HepG2 (cell line): ENCODE data around the gene TIMM13. TPM values are rescaled to one million over a fixed set of nuclear protein-coding genes. Genes with fewer than 3 reads are reported as not detected.

Experiments used
- ARNT ChIP-seq: fragments of 450-650 bp; IDR thresholded peaks from 2 replicates; pipeline ENCODE4 v1.6.1; 2017
- CEBPB ChIP-seq: IDR thresholded peaks from 2 replicates; pipeline ENCODE4 v1.6.1; 2011; ENCODE audit warnings: low read depth, low read length, improper control_type of control experiment, borderline replicate concordance
- KAT8 ChIP-seq: IDR thresholded peaks from 2 replicates; pipeline ENCODE4 v1.6.1; 2016; ENCODE audit warnings: missing genetic modification reagents, missing compliant biosample characterization
- MEF2D ChIP-seq: sonication (generic); formaldehyde crosslinking; IDR thresholded peaks from 2 replicates; pipeline ENCODE4 v1.5.1; 2020; ENCODE audit warnings: mild to moderate bottlenecking, missing genetic modification reagents
- MIER3 ChIP-seq: IDR thresholded peaks from 2 replicates; pipeline ENCODE4 v1.6.1; 2016; ENCODE audit warnings: missing compliant biosample characterization, borderline replicate concordance
- NFRKB ChIP-seq: fragments of 450-650 bp; IDR thresholded peaks from 2 replicates; pipeline ENCODE4 v1.6.1; 2017
- SALL2 ChIP-seq: sonication (generic); formaldehyde crosslinking; IDR thresholded peaks from 2 replicates; pipeline ENCODE4 v1.8.1; 2023; ENCODE audit warnings: mild to moderate bottlenecking, missing genetic modification reagents, inconsistent platforms
- SNAPC4 ChIP-seq: sonication (generic); formaldehyde crosslinking; IDR thresholded peaks from 2 replicates; pipeline ENCODE4 v1.4.0; 2020; ENCODE audit warnings: mild to moderate bottlenecking, missing genetic modification reagents
- TGIF2 ChIP-seq: IDR thresholded peaks from 2 replicates; pipeline ENCODE4 v1.6.1; 2016; ENCODE audit warnings: control low read depth, missing compliant biosample characterization
- ZFP36L2 ChIP-seq: sonication (generic); formaldehyde crosslinking; IDR thresholded peaks from 2 replicates; pipeline ENCODE4 v1.4.0; 2020; ENCODE audit warnings: missing genetic modification reagents
- ZNF710 ChIP-seq: sonication (generic); formaldehyde crosslinking; IDR thresholded peaks from 2 replicates; pipeline ENCODE4 v1.5.0; 2020; ENCODE audit warnings: mild to moderate bottlenecking, missing genetic modification reagents, borderline replicate concordance
- ZNF713 ChIP-seq: sonication (generic); formaldehyde crosslinking; IDR thresholded peaks from 2 replicates; pipeline ENCODE4 v1.4.0; 2020; ENCODE audit warnings: mild to moderate bottlenecking, missing genetic modification reagents
- polyA plus RNA-seq, 8 experiments: library from polyadenylated mRNA; depleted of rRNA in 3 of 8; stranded (reverse) in 7 of 8; unstranded in 1 of 8; fragments of >200 nt; fragmentation: Illumina TruSeq in 4 of 8; extraction: Trizol in 4 of 8; gene quantifications; 2 replicates each; pipeline versions ENCODE4 v1.2.1 to v1.2.3, GENCODE V29; 2011 to 2016; ENCODE audit warnings: low read depth in 4 of 8, missing spikeins in 1 of 8, mixed read lengths in 1 of 8; ENCODE audit not compliant: insufficient read depth in 1 of 8
- total RNA-seq, 5 experiments: library from RNA; depleted of rRNA; stranded (reverse); fragments of >200 nt; fragmentation: Illumina TruSeq; extraction: Trizol; gene quantifications; 2 replicates each; pipeline ENCODE4 v1.2.3, GENCODE V29; 2016; ENCODE audit warnings: low read depth in 1 of 5
- TF ChIP-seq, protein P1 (sequence below): IDR thresholded peaks from 2 replicates; pipeline ENCODE4 v1.6.1; 2018; ENCODE audit warnings: missing genetic modification reagents
- TF ChIP-seq, protein P2 (sequence below): sonication (generic); formaldehyde crosslinking; IDR thresholded peaks from 2 replicates; pipeline ENCODE4 v1.4.0; 2020; ENCODE audit warnings: missing genetic modification reagents

TIMM13 gene
- total and polyA plus RNA-seq, 2 of the 13 experiments (the other 11 are each of a cell fraction or from before 2014, with no cell fraction given) = 48.4 to 108 TPM

DNA sequence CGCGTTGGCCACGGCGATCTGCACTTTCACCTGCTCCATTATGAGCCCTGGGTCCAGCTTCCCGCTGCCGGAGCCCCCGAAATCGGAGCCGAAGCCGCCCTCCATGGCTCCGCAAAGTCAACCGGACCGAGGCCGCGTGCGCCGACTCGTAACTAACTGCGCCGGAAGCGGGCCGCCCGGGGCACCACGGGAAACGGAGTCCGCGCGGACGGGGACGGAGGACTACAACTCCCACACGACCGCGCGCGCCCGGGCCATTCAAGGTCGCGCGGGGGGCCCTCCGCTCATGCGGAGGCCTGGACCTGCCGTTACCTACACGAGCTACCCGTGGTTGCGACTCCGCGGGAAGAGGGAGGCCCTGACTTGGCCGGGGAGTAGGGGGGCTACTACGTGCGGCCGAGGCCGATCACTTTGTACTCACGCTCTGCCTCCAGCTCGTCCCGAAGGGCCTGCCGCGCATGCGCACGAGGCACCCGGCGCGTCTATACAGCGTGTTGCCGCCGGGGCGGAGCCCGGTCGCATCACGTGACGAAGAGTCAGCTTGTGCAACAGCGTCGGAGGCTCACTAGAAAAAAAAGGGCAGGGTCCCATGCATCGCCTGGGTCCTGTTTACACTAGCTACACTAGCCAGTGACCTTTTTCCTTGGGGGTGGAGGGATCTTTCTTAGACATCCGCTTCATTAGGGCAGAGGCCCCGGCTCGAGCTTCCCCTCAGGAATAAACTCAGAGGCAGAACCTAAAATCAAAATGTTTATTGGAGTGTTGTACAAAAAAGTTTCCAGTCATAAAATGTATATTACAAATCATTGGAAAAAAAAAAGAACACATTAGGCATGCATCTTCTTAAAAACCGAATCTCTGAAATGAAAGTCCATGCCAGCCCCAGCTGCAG is at the start of gene TIMM13 (continued):
- TF ChIP-seq, protein P1, sequence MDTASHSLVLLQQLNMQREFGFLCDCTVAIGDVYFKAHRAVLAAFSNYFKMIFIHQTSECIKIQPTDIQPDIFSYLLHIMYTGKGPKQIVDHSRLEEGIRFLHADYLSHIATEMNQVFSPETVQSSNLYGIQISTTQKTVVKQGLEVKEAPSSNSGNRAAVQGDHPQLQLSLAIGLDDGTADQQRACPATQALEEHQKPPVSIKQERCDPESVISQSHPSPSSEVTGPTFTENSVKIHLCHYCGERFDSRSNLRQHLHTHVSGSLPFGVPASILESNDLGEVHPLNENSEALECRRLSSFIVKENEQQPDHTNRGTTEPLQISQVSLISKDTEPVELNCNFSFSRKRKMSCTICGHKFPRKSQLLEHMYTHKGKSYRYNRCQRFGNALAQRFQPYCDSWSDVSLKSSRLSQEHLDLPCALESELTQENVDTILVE (CRISPR knock-in tag) = peak; percentile 81
- TF ChIP-seq ZFP36L2 = no peak
- TF ChIP-seq KAT8 (CRISPR knock-in tag) = peak; percentile 95
- TF ChIP-seq, protein P2, sequence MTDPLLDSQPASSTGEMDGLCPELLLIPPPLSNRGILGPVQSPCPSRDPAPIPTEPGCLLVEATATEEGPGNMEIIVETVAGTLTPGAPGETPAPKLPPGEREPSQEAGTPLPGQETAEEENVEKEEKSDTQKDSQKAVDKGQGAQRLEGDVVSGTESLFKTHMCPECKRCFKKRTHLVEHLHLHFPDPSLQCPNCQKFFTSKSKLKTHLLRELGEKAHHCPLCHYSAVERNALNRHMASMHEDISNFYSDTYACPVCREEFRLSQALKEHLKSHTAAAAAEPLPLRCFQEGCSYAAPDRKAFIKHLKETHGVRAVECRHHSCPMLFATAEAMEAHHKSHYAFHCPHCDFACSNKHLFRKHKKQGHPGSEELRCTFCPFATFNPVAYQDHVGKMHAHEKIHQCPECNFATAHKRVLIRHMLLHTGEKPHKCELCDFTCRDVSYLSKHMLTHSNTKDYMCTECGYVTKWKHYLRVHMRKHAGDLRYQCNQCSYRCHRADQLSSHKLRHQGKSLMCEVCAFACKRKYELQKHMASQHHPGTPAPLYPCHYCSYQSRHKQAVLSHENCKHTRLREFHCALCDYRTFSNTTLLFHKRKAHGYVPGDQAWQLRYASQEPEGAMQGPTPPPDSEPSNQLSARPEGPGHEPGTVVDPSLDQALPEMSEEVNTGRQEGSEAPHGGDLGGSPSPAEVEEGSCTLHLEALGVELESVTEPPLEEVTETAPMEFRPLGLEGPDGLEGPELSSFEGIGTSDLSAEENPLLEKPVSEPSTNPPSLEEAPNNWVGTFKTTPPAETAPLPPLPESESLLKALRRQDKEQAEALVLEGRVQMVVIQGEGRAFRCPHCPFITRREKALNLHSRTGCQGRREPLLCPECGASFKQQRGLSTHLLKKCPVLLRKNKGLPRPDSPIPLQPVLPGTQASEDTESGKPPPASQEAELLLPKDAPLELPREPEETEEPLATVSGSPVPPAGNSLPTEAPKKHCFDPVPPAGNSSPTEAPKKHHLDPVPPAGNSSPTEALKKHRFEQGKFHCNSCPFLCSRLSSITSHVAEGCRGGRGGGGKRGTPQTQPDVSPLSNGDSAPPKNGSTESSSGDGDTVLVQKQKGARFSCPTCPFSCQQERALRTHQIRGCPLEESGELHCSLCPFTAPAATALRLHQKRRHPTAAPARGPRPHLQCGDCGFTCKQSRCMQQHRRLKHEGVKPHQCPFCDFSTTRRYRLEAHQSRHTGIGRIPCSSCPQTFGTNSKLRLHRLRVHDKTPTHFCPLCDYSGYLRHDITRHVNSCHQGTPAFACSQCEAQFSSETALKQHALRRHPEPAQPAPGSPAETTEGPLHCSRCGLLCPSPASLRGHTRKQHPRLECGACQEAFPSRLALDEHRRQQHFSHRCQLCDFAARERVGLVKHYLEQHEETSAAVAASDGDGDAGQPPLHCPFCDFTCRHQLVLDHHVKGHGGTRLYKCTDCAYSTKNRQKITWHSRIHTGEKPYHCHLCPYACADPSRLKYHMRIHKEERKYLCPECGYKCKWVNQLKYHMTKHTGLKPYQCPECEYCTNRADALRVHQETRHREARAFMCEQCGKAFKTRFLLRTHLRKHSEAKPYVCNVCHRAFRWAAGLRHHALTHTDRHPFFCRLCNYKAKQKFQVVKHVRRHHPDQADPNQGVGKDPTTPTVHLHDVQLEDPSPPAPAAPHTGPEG (CRISPR knock-in tag) = no peak; the same call in 1 of the 2 replicates
- TF ChIP-seq MIER3 = peak; percentile 66; the same call in 1 of the 2 replicates
- peak; percentile 19; the same call in 1 of the 2 replicates for TF ChIP-seq SALL2 (CRISPR knock-in tag)
- no peak for TF ChIP-seq ARNT
- peak; percentile 59; the same call in 1 of the 2 replicates for TF ChIP-seq ZNF710 (CRISPR knock-in tag)
- TF ChIP-seq MEF2D (CRISPR knock-in tag) = peak; percentile 67
- TF ChIP-seq TGIF2 (CRISPR knock-in tag) = no peak
- TF ChIP-seq SNAPC4 (CRISPR knock-in tag) = peak; percentile 33; the same call in 1 of the 2 replicates
- no peak for TF ChIP-seq NFRKB
- TF ChIP-seq CEBPB = peak; percentile 99
- TF ChIP-seq ZNF713 (CRISPR knock-in tag) = no peak
